ENCODE measurements around the gene REXO1. TPM values are rescaled to one million over a fixed set of nuclear protein-coding genes. Genes with fewer than 3 reads are reported as not detected.
A peak's percentile ranks its signal among the peaks of the same experiment; 100 is the strongest.

Gene REXO1
- total RNA-seq, 1 experiment from 2014 or later: 56.8 TPM

DNA sequence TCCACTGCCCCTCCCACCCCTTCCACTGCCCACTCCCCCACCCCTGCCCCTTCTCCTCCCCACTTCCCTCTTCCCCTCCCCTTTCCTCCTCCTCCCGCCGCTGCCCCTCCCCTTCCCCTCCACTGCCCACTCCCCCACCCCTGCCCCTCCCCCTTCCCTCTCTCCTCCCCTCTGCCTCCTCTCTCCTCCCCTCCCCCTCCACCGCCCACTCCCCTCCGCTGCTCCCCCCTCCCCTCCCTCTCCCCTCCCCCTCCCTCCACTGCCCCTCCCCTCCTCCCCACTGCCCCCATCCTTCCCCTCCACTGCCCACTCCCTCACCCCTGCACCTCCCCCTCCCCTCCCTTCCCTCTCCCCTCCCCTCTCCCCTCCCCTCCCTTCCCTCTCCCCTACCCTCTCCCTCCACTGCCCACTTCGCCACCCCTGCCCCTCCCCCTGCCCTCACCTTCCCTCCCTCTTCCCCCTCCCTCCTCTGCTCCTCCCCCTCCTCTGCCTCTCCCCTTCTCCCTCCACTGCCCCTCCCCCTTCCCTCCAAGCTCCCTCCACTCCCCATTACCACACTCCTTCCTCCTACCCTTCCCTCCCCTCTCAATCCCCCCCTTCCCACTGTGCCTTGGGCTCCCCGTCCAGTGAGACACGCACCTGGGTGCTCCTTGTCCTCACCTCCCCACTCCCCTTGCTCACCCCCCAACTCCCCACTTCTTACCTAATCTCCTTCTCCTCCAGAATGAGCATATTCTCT is 58.1 kb downstream of the REXO1 start:
- Histone ChIP-seq H3K56ac (ENCODE audit: insufficient read length, low read depth, low read length) (no peak overlapping the region), H3K4ac (ENCODE audit: low read depth, low read length) (no peak overlapping the region), H3K79me1 (ENCODE audit: insufficient read depth, low read depth, low read length, poor library complexity, severe bottlenecking) (no peaks in the 10 kb centered on the region), H3K18ac (ENCODE audit: insufficient read length, low read depth, low read length) (peak overlapping the region; percentile 50), H3K9ac (ENCODE audit: extremely low read depth, insufficient read length, low read length) (no peak overlapping the region), H4K91ac (ENCODE audit: insufficient read length, low read depth, low read length) (no peak overlapping the region), H3K23me2 (ENCODE audit: insufficient read length, low read depth, low read length, poor library complexity, severe bottlenecking) (peaks cover 3% of the 10 kb centered on the region), H3K27me3 (ENCODE audit: insufficient read depth, low read length) (no peaks in the 10 kb centered on the region), H2BK20ac (ENCODE audit: low read depth, low read length, poor library complexity, severe bottlenecking) (no peak overlapping the region), H2BK12ac (ENCODE audit: insufficient read length, low read depth, low read length) (no peak overlapping the region), H2AK5ac (ENCODE audit: insufficient read length, low read length) (no peak overlapping the region), H3K4me2 (ENCODE audit: insufficient read depth, insufficient read length, low read length) (peak overlapping the region; percentile 46), H4K20me1 (ENCODE audit: control insufficient read depth, insufficient read depth, insufficient read length) (no peaks in the 10 kb centered on the region), H3K14ac (ENCODE audit: insufficient read depth, low read length) (no peak overlapping the region), H2BK5ac (ENCODE audit: insufficient read length, low read length) (no peak overlapping the region), H3K4me1 (ENCODE audit: insufficient read depth, low read length) (0 out of 2 replicates have a peak, but pooled peaks cover 2% of the 10 kb centered on the region), H3K23ac (ENCODE audit: insufficient read length, low read depth, low read length) (no peak overlapping the region), H3K79me2 (ENCODE audit: insufficient read depth, low read length) (no peaks in the 10 kb centered on the region), H3K9me3 (ENCODE audit: control insufficient read depth, low read depth, low read length) (no peaks in the 10 kb centered on the region), H4K8ac (replicated peaks; ENCODE audit: insufficient read length, low read depth, low read length) (no peak overlapping the region), H3T11ph (ENCODE audit: low read length) (no peak overlapping the region), H4K5ac (ENCODE audit: insufficient read length, low read depth, low read length) (no peak overlapping the region), H2BK15ac (ENCODE audit: low read depth, low read length) (no peak overlapping the region), H2AFZ (ENCODE audit: low read length) (no peak overlapping the region), H3K27ac (ENCODE audit: insufficient read length, low read depth, low read length) (no peak overlapping the region), H2BK120ac (ENCODE audit: low read depth, low read length, poor library complexity, severe bottlenecking) (no peak overlapping the region)
- H3K27ac Mint-ChIP-seq: peak overlapping the region in 1 of 3 experiments; percentile 73; a peak in 2 of 7 replicates
- DNase-seq: no peak
- H3K4me3 Mint-ChIP-seq: peak overlapping the region; percentile 55 to 71
- no peak for TF ChIP-seq CTCF (conservative IDR thresholded peaks at IDR 0.05)
- H3K36me3 Mint-ChIP-seq (ENCODE audit: insufficient read depth in 1 of 3, low read depth in 3 of 3): no peaks in the 10 kb centered on the region; a peak in 1 of 7 replicates
- H3K27me3 Mint-ChIP-seq (ENCODE audit: low read depth): peaks cover 25% of the 10 kb centered on the region
- WGBS (ENCODE audit: extremely low coverage, insufficient read length, low lambda C conversion rate): no CpG with 5 or more reads among the region's 7 CpGs
- H3K9me3 Mint-ChIP-seq: peaks cover 3 to 8% of the 10 kb centered on the region in 2 experiments; a peak in 3 of 5 replicates
- H3K4me1 Mint-ChIP-seq: peaks cover 7 to 8% of the 10 kb centered on the region in 2 experiments
